KMS-11 (cell line): ENCODE data around the gene INTS15.

Experiments used
- H2AFZ ChIP-seq: fragments of 200-600 bp; sonication (generic); 2 replicates; pipeline ENCODE4 v1.6.1; 2016; ENCODE audit warnings: antibody characterized with exemption, mixed run types, low read depth
- H3K27ac ChIP-seq: fragments of 200-600 bp; sonication (generic); 2 replicates; pipeline ENCODE4 v1.6.1; 2016; ENCODE audit warnings: mild to moderate bottlenecking, mixed run types
- H3K27me3 ChIP-seq: fragments of 200-600 bp; sonication (generic); 2 replicates; pipeline ENCODE4 v1.6.1; 2017; ENCODE audit warnings: mild to moderate bottlenecking, low read depth, mixed run types, moderate library complexity; ENCODE audit not compliant: insufficient read depth
- H3K36me3 ChIP-seq: fragments of 200-600 bp; sonication (generic); 2 replicates; pipeline ENCODE4 v1.6.1; 2017; ENCODE audit warnings: mild to moderate bottlenecking, mixed run types; ENCODE audit not compliant: insufficient read depth
- H3K4me1 ChIP-seq: fragments of 200-600 bp; sonication (generic); 2 replicates; pipeline ENCODE4 v1.6.1; 2016; ENCODE audit warnings: mild to moderate bottlenecking, low read depth, mixed run types; ENCODE audit not compliant: poor library complexity, severe bottlenecking
- H3K4me2 ChIP-seq: fragments of 200-600 bp; sonication (generic); 2 replicates; pipeline ENCODE4 v1.7.0; 2016; ENCODE audit warnings: mild to moderate bottlenecking, mixed run types
- H3K4me3 ChIP-seq: fragments of 200-600 bp; sonication (generic); IDR thresholded peaks from 2 replicates; pipeline ENCODE4 v1.6.1; 2017; ENCODE audit warnings: low read depth, low read length, mixed read lengths; ENCODE audit not compliant: insufficient read depth
- H3K79me2 ChIP-seq: fragments of 200-600 bp; sonication (generic); 2 replicates; pipeline ENCODE4 v1.6.1; 2016; ENCODE audit warnings: low read depth, mixed run types; ENCODE audit not compliant: insufficient read depth
- H3K9ac ChIP-seq: fragments of 200-600 bp; sonication (generic); 2 replicates; pipeline ENCODE4 v1.6.1; 2016; ENCODE audit warnings: mild to moderate bottlenecking, mixed run types
- H4K20me1 ChIP-seq: fragments of 200-600 bp; sonication (generic); 2 replicates; pipeline ENCODE4 v1.6.1; 2016; ENCODE audit warnings: mild to moderate bottlenecking, mixed run types; ENCODE audit not compliant: insufficient read depth
- CTCF ChIP-seq: fragments of 200-600 bp; sonication (generic); conservative IDR thresholded peaks from 2 replicates; pipeline ENCODE4 v1.6.1; 2017; ENCODE audit warnings: low read depth, mild to moderate bottlenecking, antibody characterized with exemption, low read length, moderate library complexity, mixed read lengths

Gene INTS15

GRCh38 chr7:6589151-6589828, 531 bp upstream of the INTS15 start:
- 0 out of 2 replicates have a peak, but pooled peaks have one; percentile 13 for TF ChIP-seq CTCF
- Histone ChIP-seq H3K4me2 (peak overlapping the region; percentile 53), H3K79me2 (peaks cover 16% of the 10 kb centered on the region), H4K20me1 (no peaks in the 10 kb centered on the region), H3K4me1 (peaks cover 14% of the 10 kb centered on the region), H3K27me3 (no peaks in the 10 kb centered on the region), H2AFZ (peak overlapping the region; percentile 93), H3K36me3 (peaks cover 4% of the 10 kb centered on the region; the same call in 1 of the 2 replicates), H3K4me3 (no peak overlapping the region), H3K27ac (no peak overlapping the region), H3K9ac (peak overlapping the region; percentile 14; the same call in 1 of the 2 replicates)

GRCh38 chr7:6590645-6591110, 857 bp downstream of the INTS15 start:
- Histone ChIP-seq H4K20me1 (no peaks in the 10 kb centered on the region), H3K4me3 (no peak overlapping the region), H3K36me3 (peaks cover 5% of the 10 kb centered on the region; the same call in 1 of the 2 replicates), H3K79me2 (peaks cover 16% of the 10 kb centered on the region), H3K9ac (peak overlapping the region; percentile 35; the same call in 1 of the 2 replicates), H2AFZ (peak overlapping the region; percentile 93), H3K27ac (peak overlapping the region; percentile 42; the same call in 1 of the 2 replicates), H3K27me3 (no peaks in the 10 kb centered on the region), H3K4me1 (peaks cover 14% of the 10 kb centered on the region), H3K4me2 (peak overlapping the region; percentile 68)
- TF ChIP-seq CTCF = no peak

GRCh38 chr7:6600093-6600492, 10.3 kb downstream of the INTS15 start:
- no peaks in the 10 kb centered on the region for H3K79me2 ChIP-seq
- no peak overlapping the region for H2AFZ ChIP-seq
- H3K4me3 ChIP-seq = no peak overlapping the region
- H3K36me3 ChIP-seq = peaks cover 4% of the 10 kb centered on the region; the same call in 1 of the 2 replicates
- no peaks in the 10 kb centered on the region for H3K4me1 ChIP-seq
- H3K27me3 ChIP-seq = no peaks in the 10 kb centered on the region
- no peak for TF ChIP-seq CTCF
- H3K27ac ChIP-seq = no peak overlapping the region
- no peak overlapping the region for H3K4me2 ChIP-seq
- H3K9ac ChIP-seq = no peak overlapping the region
- H4K20me1 ChIP-seq = no peaks in the 10 kb centered on the region

- H3K27ac ChIP-seq = no peak overlapping the region
- H3K9ac ChIP-seq = no peak overlapping the region
- H3K4me3 ChIP-seq = no peak overlapping the region
- no peaks in the 10 kb centered on the region for H4K20me1 ChIP-seq
- H3K36me3 ChIP-seq = no peaks in the 10 kb centered on the region
- H3K27me3 ChIP-seq = no peaks in the 10 kb centered on the region
- H3K4me1 ChIP-seq = no peaks in the 10 kb centered on the region
- H3K79me2 ChIP-seq = no peaks in the 10 kb centered on the region
- no peak for TF ChIP-seq CTCF
- no peak overlapping the region for H2AFZ ChIP-seq
- no peak overlapping the region for H3K4me2 ChIP-seq
Observed at GRCh38 chr7:6604458-6604857, 14.6 kb downstream of the INTS15 start.
